MCF 10A (cell line): ENCODE measurements around the gene CDK5R2. TPM values are rescaled to one million over a fixed set of nuclear protein-coding genes. Genes with fewer than 3 reads are reported as not detected.
"Not testable (repeated sequence)": the region's sequence is repeated elsewhere in the genome, so short reads cannot be mapped to it uniquely, and the experiment has no call there.

Experiments
- BruUV-seq: library from RNA; stranded (reverse); fragments of 400-500 nt; replicated peaks from 2 replicates; lab custom pipeline; 2021; lab: Mats Ljungman, UMichigan
- CTCF ChIA-PET: fragments of 300-600 bp; sonication (Branson Sonifier 250); formaldehyde crosslinking; extraction: SDS; loops from one replicate; lab custom pipeline; 2021; ENCODE audit warnings: antibody characterized with exemption, inconsistent platforms; lab: Yijun Ruan, JAX
- POLR2A ChIA-PET: fragments of 300-600, 350-650 bp; sonication (Branson Sonifier 250); formaldehyde crosslinking; extraction: SDS; loops from one replicate; lab custom pipeline; 2020; ENCODE audit warnings: antibody characterized with exemption, inconsistent platforms; lab: Yijun Ruan, JAX
- DNase-seq: peaks from one replicate; pipeline ENCODE4 v3.0.0-alpha.2; 2018; ENCODE audit not compliant: unreplicated experiment
- H3K27ac Mint-ChIP-seq: one replicate; pipeline ENCODE4 v1.8.0; 2022; ENCODE audit warnings: mild to moderate bottlenecking, low read depth, mixed read lengths; ENCODE audit not compliant: unreplicated experiment
- H3K27me3 Mint-ChIP-seq: one replicate; pipeline ENCODE4 v1.8.0; 2022; ENCODE audit warnings: mixed read lengths; ENCODE audit not compliant: insufficient read depth, unreplicated experiment
- H3K36me3 Mint-ChIP-seq: one replicate; pipeline ENCODE4 v1.8.0; 2022; ENCODE audit warnings: mild to moderate bottlenecking, moderate library complexity, mixed read lengths; ENCODE audit not compliant: insufficient read depth, unreplicated experiment
- H3K4me1 Mint-ChIP-seq: one replicate; pipeline ENCODE4 v1.8.0; 2022; ENCODE audit warnings: mixed read lengths; ENCODE audit not compliant: insufficient read depth, unreplicated experiment
- H3K4me3 Mint-ChIP-seq: one replicate; pipeline ENCODE4 v1.8.0; 2022; ENCODE audit warnings: mild to moderate bottlenecking, moderate library complexity, mixed read lengths; ENCODE audit not compliant: unreplicated experiment
- H3K9me3 Mint-ChIP-seq: one replicate; pipeline ENCODE4 v1.8.0; 2022; ENCODE audit warnings: mixed read lengths; ENCODE audit not compliant: unreplicated experiment
- CTCF ChIP-seq: fragments of 200-600 bp; IDR thresholded peaks from one replicate; pipeline ENCODE4 v1.8.0; 2022; ENCODE audit warnings: antibody characterized with exemption, mild to moderate bottlenecking; ENCODE audit not compliant: unreplicated experiment
- intact Hi-C: fragments of 100-400 bp; cut with micrococcal nuclease; formaldehyde crosslinking; loops from 2 replicates; pipeline ENCODE4 v1.14.1; 2022
- total RNA-seq: library from RNA; stranded (reverse); gene quantifications from 2 replicates; pipeline ENCODE4 v1.2.3, GENCODE V29; 2022

The CDK5R2 gene
- total RNA-seq, 1 experiment from 2014 or later = not detected

GRCh38 chr2:218925434-218925833 is 34.0 kb upstream of the CDK5R2 start:
- peaks cover 61% of the 10 kb centered on the region for H3K27me3 Mint-ChIP-seq
- TF ChIP-seq CTCF = no peak

DNA sequence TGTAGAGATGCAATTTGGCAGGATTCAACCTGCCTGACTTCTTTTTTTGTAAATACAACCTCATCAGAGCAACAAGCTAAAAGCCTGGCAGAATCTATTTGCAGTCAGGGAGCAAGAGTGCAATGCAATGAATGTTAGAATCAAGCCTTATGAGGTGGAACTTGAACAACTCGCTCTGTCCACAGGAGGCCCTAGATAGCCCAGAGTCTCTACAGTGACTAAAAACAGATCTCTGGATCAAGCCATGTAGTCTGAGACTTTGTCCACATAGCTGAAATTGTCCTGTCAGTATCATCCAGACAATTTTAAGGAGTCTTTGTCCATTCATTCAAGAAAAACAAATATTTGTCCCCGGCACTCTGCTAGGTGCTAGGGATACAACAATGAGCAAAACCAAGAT is 32.0 kb upstream of the CDK5R2 start:
- H3K9me3 Mint-ChIP-seq = no peaks in the 10 kb centered on the region
- CTCF ChIA-PET = interaction anchor here (0.7 kb wide), 1 partner anchor 230 kb away, joined by 3 read pairs; no protein-coding TSS in a partner anchor
- peaks cover 7% of the 10 kb centered on the region for H3K36me3 Mint-ChIP-seq
- no peak for DNase-seq
- H3K27ac Mint-ChIP-seq = no peak overlapping the region
- no peaks in the 10 kb centered on the region for H3K4me1 Mint-ChIP-seq
- no peak overlapping the region for H3K4me3 Mint-ChIP-seq
- intact Hi-C loops = no loop called here
- H3K27me3 Mint-ChIP-seq = peaks cover 52% of the 10 kb centered on the region
- BruUV-seq = no TSS peak
- POLR2A ChIA-PET = interaction anchor here (0.7 kb wide), 1 partner anchor 19 kb away, joined by 3 read pairs; no protein-coding TSS in a partner anchor
- no peak for TF ChIP-seq CTCF

More at GRCh38 chr2:218925434-218925833, 34.0 kb upstream of the CDK5R2 start:
- Mint-ChIP-seq H3K4me1 (no peaks in the 10 kb centered on the region), H3K36me3 (peaks cover 7% of the 10 kb centered on the region), H3K4me3 (no peak overlapping the region), H3K27ac (no peak overlapping the region), H3K9me3 (no peaks in the 10 kb centered on the region)
- POLR2A ChIA-PET = no interaction called here
- CTCF ChIA-PET = no interaction called here
- BruUV-seq = no TSS peak
- no peak for DNase-seq
- intact Hi-C loops = no loop called here

DNA sequence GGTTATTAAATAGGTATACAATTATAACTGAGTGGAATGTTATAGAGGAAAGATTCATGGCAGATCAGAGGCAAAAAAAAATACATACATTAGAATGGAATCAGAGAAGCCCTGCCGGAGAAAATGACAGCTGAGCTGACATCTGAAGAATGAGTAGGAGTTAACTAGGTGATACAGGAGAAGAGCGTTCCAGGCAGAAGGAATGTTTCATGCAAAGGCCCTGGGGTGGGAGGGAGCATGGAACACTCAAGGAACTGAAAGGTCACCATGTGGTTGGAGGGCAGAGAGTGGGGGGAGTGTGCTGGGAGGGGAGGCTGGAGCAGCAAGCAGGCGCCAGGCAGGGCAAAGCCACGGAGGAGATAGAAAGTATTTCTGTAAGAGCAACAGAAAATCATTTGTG is 31.6 kb upstream of the CDK5R2 start:
- Mint-ChIP-seq H3K36me3 (peaks cover 7% of the 10 kb centered on the region), H3K27ac (no peak overlapping the region), H3K4me1 (no peaks in the 10 kb centered on the region), H3K9me3 (no peaks in the 10 kb centered on the region), H3K4me3 (no peak overlapping the region), H3K27me3 (peaks cover 53% of the 10 kb centered on the region)
- ChIA-PET CTCF (interaction anchor here (1.0 kb wide), 1 partner anchor 218 kb away, joined by 7 read pairs; no protein-coding TSS in a partner anchor), POLR2A (interaction anchor here (0.7 kb wide), 1 partner anchor 19 kb away, joined by 3 read pairs; no protein-coding TSS in a partner anchor)
- no TSS peak for BruUV-seq
- TF ChIP-seq CTCF = no peak
- intact Hi-C loops = no loop called here
- DNase-seq = no peak

- H3K9me3 Mint-ChIP-seq, H3K4me3 Mint-ChIP-seq, intact Hi-C loops, POLR2A ChIA-PET, BruUV-seq, CTCF ChIA-PET, DNase-seq, H3K36me3 Mint-ChIP-seq, H3K4me1 Mint-ChIP-seq, H3K27ac Mint-ChIP-seq: not testable (repeated sequence)
- H3K27me3 Mint-ChIP-seq = peaks cover 60% of the 10 kb centered on the region
Observed at GRCh38 chr2:218930488-218930887, 29.0 kb upstream of the CDK5R2 start.

- H3K27ac Mint-ChIP-seq, DNase-seq, H3K36me3 Mint-ChIP-seq, CTCF ChIA-PET, H3K4me1 Mint-ChIP-seq, POLR2A ChIA-PET, BruUV-seq, H3K9me3 Mint-ChIP-seq, intact Hi-C loops, H3K4me3 Mint-ChIP-seq: not testable (repeated sequence)
- H3K27me3 Mint-ChIP-seq = peaks cover 60% of the 10 kb centered on the region
Observed at GRCh38 chr2:218931751-218932150, 27.7 kb upstream of the CDK5R2 start.
